OCI-LY7 (cell line): ENCODE results near the gene DNAJC1. TPM values are rescaled to one million over a fixed set of nuclear protein-coding genes. Genes with fewer than 3 reads are reported as not detected.

Source experiments
- BruUV-seq: library from RNA; stranded (reverse); fragments of 400-500 nt; replicated peaks from 2 replicates; lab custom pipeline; 2021; lab: Mats Ljungman, UMichigan
- CTCF ChIA-PET: fragments of 300-600 bp; sonication (Branson Sonifier 250); formaldehyde crosslinking; loops from one replicate; lab custom pipeline; 2022; ENCODE audit warnings: antibody characterized with exemption; ENCODE audit not compliant: unreplicated experiment; lab: Charles Lee
- POLR2A ChIA-PET: fragments of 300-600 bp; sonication (Branson Sonifier 250); formaldehyde crosslinking; loops from one replicate; lab custom pipeline; 2022; ENCODE audit warnings: antibody characterized with exemption; lab: Charles Lee
- DNase-seq: peaks from one replicate; pipeline ENCODE4 v3.0.0-alpha.2; 2015; ENCODE audit warnings: low spot score
- H2AFZ ChIP-seq: fragments of 200-600 bp; sonication (generic), shearing (Covaris generic); 2 replicates; pipeline ENCODE4 v1.6.1; 2014; ENCODE audit warnings: mild to moderate bottlenecking, antibody characterized with exemption, low read length, moderate library complexity
- H3K27ac ChIP-seq: fragments of 200-600 bp; sonication (generic); 2 replicates; pipeline ENCODE4 v1.5.1; 2014; ENCODE audit warnings: mixed run types, low read depth, mild to moderate bottlenecking, moderate library complexity, low read length, inconsistent platforms; ENCODE audit not compliant: poor library complexity, severe bottlenecking
- H3K36me3 ChIP-seq: fragments of 200-600 bp; sonication (generic); 2 replicates; pipeline ENCODE4 v1.6.1; 2014; ENCODE audit warnings: mild to moderate bottlenecking, antibody characterized with exemption, low read length, moderate library complexity, mixed read lengths; ENCODE audit not compliant: insufficient read depth
- H3K4me1 ChIP-seq: fragments of 200-600 bp; sonication (generic); 2 replicates; pipeline ENCODE4 v1.5.1; 2014; ENCODE audit warnings: mild to moderate bottlenecking, low read length; ENCODE audit not compliant: insufficient read depth, poor library complexity, severe bottlenecking
- H3K4me2 ChIP-seq: fragments of 200-600 bp; sonication (generic); 2 replicates; pipeline ENCODE4 v1.6.1; 2014; ENCODE audit warnings: mild to moderate bottlenecking, low read length
- H3K4me3 ChIP-seq: fragments of 200-600 bp; sonication (generic); 2 replicates; pipeline ENCODE4 v1.5.1; 2014; ENCODE audit warnings: mild to moderate bottlenecking, low read depth, low read length; ENCODE audit not compliant: poor library complexity, severe bottlenecking
- H3K79me2 ChIP-seq: fragments of 200-600 bp; sonication (generic); 2 replicates; pipeline ENCODE4 v1.6.1; 2016; ENCODE audit warnings: low read depth, mild to moderate bottlenecking, low read length, moderate library complexity, mixed read lengths; ENCODE audit not compliant: insufficient read depth
- H3K9me2 ChIP-seq: fragments of 200-600 bp; sonication (generic); 2 replicates; pipeline ENCODE4 v1.6.1; 2016; ENCODE audit warnings: mild to moderate bottlenecking, low read length, mixed read lengths; ENCODE audit not compliant: insufficient read depth
- H3K9me3 ChIP-seq: fragments of 200-600 bp; sonication (generic); 2 replicates; pipeline ENCODE4 v1.6.1; 2014; ENCODE audit warnings: mild to moderate bottlenecking, mixed run types, low read length, mixed read lengths
- H4K20me1 ChIP-seq: fragments of 200-600 bp; sonication (generic); 2 replicates; pipeline ENCODE4 v1.6.1; 2014; ENCODE audit warnings: mild to moderate bottlenecking, antibody characterized with exemption, low read length, moderate library complexity, mixed read lengths; ENCODE audit not compliant: insufficient read depth
- EZH2phosphoT487 ChIP-seq: fragments of 200-600 bp; sonication (generic); IDR thresholded peaks from 2 replicates; pipeline ENCODE4 v1.6.1; 2018; ENCODE audit warnings: low read depth, borderline replicate concordance, mild to moderate bottlenecking, mixed run types, antibody characterized with exemption, low read length, moderate library complexity, mixed read lengths
- intact Hi-C: fragments of 100-400 bp; cut with micrococcal nuclease; formaldehyde crosslinking; loops from one replicate; pipeline ENCODE4 v1.10.0; 2022; ENCODE audit not compliant: unreplicated experiment
- total RNA-seq, 2 experiments: library from RNA; depleted of rRNA in 1 of 2; stranded (reverse); fragments of >200 nt in 1 of 2; shearing (Covaris generic) in 1 of 2; gene quantifications; 2 replicates each; pipeline ENCODE4 v1.2.3, GENCODE V29; 2014 to 2022
- TF ChIP-seq, protein P1 (sequence below): fragments of 200-600 bp; sonication (generic); conservative IDR thresholded peaks from 2 replicates; pipeline ENCODE4 v1.5.1; 2014; ENCODE audit warnings: mild to moderate bottlenecking, antibody characterized with exemption, low read length, moderate library complexity, mixed read lengths

DNAJC1 gene
- total RNA-seq, 2 experiments from 2014 or later = 7.1 to 16.9 TPM

DNA sequence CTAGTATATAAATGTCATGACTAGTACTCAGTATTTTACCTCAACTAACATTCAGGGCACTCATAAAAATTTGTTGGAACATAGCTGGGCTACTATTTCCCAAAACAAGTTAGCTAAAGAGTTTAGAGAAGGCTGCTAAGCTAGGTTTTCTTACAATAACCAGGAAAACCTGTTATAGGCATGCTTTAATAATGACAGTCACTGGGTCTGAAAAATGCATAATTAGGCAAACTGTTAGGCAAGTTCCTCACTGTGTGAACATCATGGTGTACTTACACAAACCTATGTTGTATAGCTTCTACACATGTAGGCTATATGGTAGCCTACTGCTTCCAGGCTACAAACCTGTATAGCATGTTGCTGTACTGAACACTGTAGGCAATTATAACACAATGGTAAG, 79.0 kb downstream of the DNAJC1 start:
- Histone ChIP-seq H3K36me3 (no peaks in the 10 kb centered on the region), H2AFZ (no peak overlapping the region), H3K79me2 (no peaks in the 10 kb centered on the region), H3K4me3 (no peak overlapping the region), H3K4me2 (no peak overlapping the region), H3K9me2 (no peaks in the 10 kb centered on the region), H3K9me3 (no peaks in the 10 kb centered on the region), H3K27ac (no peak overlapping the region), H3K4me1 (no peaks in the 10 kb centered on the region), H4K20me1 (no peaks in the 10 kb centered on the region)
- TF ChIP-seq, protein P1, sequence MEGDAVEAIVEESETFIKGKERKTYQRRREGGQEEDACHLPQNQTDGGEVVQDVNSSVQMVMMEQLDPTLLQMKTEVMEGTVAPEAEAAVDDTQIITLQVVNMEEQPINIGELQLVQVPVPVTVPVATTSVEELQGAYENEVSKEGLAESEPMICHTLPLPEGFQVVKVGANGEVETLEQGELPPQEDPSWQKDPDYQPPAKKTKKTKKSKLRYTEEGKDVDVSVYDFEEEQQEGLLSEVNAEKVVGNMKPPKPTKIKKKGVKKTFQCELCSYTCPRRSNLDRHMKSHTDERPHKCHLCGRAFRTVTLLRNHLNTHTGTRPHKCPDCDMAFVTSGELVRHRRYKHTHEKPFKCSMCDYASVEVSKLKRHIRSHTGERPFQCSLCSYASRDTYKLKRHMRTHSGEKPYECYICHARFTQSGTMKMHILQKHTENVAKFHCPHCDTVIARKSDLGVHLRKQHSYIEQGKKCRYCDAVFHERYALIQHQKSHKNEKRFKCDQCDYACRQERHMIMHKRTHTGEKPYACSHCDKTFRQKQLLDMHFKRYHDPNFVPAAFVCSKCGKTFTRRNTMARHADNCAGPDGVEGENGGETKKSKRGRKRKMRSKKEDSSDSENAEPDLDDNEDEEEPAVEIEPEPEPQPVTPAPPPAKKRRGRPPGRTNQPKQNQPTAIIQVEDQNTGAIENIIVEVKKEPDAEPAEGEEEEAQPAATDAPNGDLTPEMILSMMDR = no peak
- no peak for TF ChIP-seq EZH2phosphoT487
- no peak for DNase-seq
- BruUV-seq = no TSS peak
- ChIA-PET CTCF (no interaction called here), POLR2A (interaction anchor here (1.4 kb wide), 1 partner anchor 9 kb away, joined by 4 read pairs; no protein-coding TSS in a partner anchor)
- intact Hi-C loops = no loop called here

DNA sequence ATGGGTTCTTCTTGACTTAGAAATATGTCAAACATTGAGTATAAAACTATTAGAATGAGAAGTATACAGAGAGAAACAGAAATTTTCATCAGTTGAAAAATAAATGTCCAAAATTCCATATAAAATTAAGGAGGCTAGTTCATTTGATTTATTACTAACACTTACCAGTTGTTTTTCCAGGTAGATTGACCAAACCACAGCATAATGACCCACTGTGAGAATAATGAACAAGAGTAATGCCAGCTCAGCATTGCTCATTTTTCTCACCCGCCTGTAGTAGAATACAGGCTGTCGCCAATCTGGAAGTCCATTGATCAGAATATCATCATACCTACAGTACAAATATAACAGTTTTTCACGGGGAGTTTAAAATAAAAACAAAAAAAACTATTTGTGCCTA, 82.9 kb downstream of the DNAJC1 start:
- no TSS peak for BruUV-seq
- no peaks in the 10 kb centered on the region for H3K79me2 ChIP-seq
- no peak for DNase-seq
- no peaks in the 10 kb centered on the region for H3K36me3 ChIP-seq
- no peak overlapping the region for H3K4me2 ChIP-seq
- no peaks in the 10 kb centered on the region for H4K20me1 ChIP-seq
- H3K27ac ChIP-seq = no peak overlapping the region
- POLR2A ChIA-PET = interaction anchor here (0.5 kb wide), 1 partner anchor 49 kb away, joined by 3 read pairs; no protein-coding TSS in a partner anchor
- H2AFZ ChIP-seq = no peak overlapping the region
- no peak overlapping the region for H3K4me3 ChIP-seq
- no peaks in the 10 kb centered on the region for H3K9me2 ChIP-seq
- no peak for TF ChIP-seq EZH2phosphoT487
- TF ChIP-seq, protein P1 = no peak
- H3K9me3 ChIP-seq = no peaks in the 10 kb centered on the region
- CTCF ChIA-PET = no interaction called here
- intact Hi-C loops = no loop called here
- no peaks in the 10 kb centered on the region for H3K4me1 ChIP-seq

DNA sequence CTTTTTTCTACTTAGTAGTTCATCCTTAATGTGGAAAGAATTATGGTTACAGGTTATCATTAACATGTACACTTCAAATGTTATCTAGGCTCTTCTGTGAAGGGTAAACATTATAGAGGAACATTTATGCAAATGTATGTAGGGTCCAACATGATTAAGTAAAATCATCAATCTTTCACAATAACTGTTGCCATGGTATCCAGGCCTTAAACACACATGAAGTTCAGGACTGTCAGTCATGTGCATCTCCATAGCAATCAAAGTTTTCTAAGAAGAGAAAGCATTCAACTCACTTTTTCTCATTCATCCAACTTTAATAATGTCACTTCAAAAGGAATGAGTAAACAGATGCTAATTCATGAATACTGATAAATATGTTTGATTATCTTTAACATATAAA, 83.6 kb downstream of the DNAJC1 start:
- no TSS peak for BruUV-seq
- Histone ChIP-seq H3K79me2 (no peaks in the 10 kb centered on the region), H3K9me3 (no peaks in the 10 kb centered on the region), H3K4me2 (no peak overlapping the region), H4K20me1 (no peaks in the 10 kb centered on the region), H2AFZ (no peak overlapping the region), H3K27ac (no peak overlapping the region), H3K9me2 (no peaks in the 10 kb centered on the region), H3K36me3 (no peaks in the 10 kb centered on the region), H3K4me3 (no peak overlapping the region), H3K4me1 (no peaks in the 10 kb centered on the region)
- ChIA-PET CTCF (no interaction called here), POLR2A (no interaction called here)
- intact Hi-C loops = no loop called here
- no peak for TF ChIP-seq EZH2phosphoT487
- TF ChIP-seq, protein P1 = no peak
- no peak for DNase-seq
